ENCODE measurements around the gene DPP7. TPM values are rescaled to one million over a fixed set of nuclear protein-coding genes. Genes with fewer than 3 reads are reported as not detected.
"Not testable (repeated sequence)": the region's sequence is repeated elsewhere in the genome, so short reads cannot be mapped to it uniquely, and the experiment has no call there.

The DPP7 gene
- total RNA-seq, 1 donor from 2014 or later: 38.3 TPM

DNA sequence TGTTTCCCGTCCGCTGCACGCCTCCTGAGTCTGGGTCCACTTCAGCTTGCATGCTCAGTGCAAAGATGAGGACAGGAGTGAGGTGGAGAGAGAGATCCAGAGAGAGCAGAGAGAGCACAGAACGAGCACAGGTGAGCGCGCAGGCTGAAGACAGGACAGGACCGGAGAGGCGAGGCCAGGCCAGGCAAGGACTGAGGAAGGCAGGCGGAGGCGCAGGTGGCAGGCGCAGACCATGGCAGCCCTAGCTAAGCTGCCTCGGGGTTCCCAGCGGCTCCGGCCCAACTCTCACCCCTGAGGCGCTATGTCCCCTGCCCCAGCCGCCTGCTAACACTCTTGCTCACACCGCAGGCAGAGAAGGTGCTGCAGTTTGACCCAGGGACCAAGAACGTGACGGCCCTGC, 34.1 kb upstream of the DPP7 start:
- DNase-seq (ENCODE audit: low spot score in 2 of 2) (no peak), FAIRE-seq (no peak)

GRCh38 chr9:137148242-137148641, 33.7 kb upstream of the DPP7 start:
- FAIRE-seq: no peak
- no peak for DNase-seq (ENCODE audit: low spot score in 2 of 2)

- DNase-seq (ENCODE audit: low spot score in 2 of 2): no peak
- FAIRE-seq: no peak
These were observed 33.2 kb upstream of the DPP7 start for GRCh38 chr9:137147793-137148160.

DNA sequence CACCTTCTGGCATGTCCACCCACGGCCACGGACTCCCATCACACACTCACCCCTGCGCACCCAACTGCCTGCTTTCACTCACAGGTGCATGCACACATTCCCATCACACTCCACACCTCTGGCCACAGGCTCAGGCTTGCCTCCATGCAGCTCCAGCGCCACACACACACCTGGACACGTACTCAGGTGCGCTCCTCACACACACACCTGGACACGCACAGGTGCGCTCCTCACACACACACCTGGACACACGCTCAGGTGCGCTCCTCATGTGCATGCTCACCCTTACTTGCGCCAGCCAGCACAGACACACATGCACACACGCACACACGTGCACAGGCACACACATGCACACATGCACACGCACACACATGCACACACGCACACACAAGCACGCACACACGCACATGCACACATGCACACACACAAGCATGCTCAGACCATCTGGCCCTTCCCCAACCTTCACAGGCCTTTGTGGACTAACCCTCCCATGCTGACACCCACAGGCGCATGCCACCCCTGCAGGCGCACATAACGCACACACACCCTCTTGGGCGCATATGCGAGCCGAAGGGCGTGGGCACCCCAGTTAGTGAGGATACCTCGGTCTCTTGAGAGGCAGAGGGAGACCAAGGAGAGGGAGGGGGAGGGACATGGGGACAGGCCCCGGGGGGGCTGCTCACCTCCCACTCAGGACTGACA, 32.7 kb upstream of the DPP7 start:
- FAIRE-seq: no peak
- no peak for DNase-seq (ENCODE audit: low spot score in 2 of 2)

DNA sequence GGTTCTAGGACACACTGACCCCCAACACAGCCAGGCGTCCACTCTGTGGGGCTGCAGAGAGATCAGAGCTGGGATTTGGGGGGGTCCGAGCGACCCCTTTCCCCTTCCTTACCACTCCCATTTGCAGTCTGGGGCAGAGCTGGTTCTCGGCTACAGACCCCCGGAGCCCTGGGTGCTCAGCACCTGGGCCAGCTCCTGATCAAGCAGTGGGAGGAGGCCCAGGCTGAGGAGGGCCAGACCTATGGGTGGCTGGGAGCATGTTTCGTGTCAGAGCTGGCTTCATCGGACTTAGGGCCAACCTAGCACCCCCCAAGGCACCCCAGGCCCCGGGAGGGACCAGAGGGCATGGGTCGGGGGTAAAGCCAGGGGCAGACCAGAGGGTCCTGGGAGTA, 32.0 kb upstream of the DPP7 start:
- no peak for FAIRE-seq
- DNase-seq (ENCODE audit: low spot score in 2 of 2): no peak

DNA sequence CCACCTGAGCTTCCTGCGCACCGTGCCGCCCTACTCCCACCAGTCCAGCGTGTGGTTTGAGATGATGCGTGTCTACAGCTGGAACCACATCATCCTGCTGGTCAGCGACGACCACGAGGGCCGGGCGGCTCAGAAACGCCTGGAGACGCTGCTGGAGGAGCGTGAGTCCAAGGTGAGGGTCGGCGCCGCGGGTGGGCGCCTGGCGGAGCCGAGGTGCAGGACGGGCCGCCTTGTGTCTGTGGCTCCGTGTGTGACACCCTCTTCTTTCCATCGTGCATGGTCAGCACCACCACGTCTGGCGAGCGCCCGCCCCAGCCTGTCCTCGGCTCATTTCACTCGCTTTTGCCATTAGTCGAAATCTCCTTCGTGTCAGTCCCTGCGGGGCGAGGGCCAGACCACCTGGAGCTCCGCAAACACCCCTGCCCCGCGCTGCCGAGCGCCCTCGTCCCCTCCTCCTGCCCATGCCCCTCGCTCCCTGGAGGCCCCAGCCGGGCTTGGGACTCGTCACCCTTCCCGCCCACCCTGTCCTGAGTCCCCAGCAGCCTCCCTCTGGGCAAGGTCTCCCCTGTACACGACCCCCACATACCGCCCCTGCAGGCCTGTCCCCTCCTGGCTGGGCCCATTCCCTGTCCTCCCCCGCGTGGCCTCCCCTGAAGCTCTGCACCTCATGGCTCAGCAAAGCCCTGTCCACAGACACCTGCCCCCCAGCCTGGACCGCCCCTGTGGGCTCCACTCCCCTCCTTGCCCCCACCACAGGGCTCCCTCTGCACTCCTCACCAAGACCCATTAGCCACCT, 31.4 kb upstream of the DPP7 start:
- FAIRE-seq (no peak), DNase-seq (ENCODE audit: low spot score in 2 of 2) (no peak)

GRCh38 chr9:137143459-137143858, 28.9 kb upstream of the DPP7 start:
- no peak for FAIRE-seq
- DNase-seq (ENCODE audit: low spot score in 2 of 2): no peak

- FAIRE-seq (no peak), DNase-seq (ENCODE audit: low spot score in 2 of 2) (no peak)
These were observed 27.7 kb upstream of the DPP7 start for GRCh38 chr9:137141976-137142936.

DNA sequence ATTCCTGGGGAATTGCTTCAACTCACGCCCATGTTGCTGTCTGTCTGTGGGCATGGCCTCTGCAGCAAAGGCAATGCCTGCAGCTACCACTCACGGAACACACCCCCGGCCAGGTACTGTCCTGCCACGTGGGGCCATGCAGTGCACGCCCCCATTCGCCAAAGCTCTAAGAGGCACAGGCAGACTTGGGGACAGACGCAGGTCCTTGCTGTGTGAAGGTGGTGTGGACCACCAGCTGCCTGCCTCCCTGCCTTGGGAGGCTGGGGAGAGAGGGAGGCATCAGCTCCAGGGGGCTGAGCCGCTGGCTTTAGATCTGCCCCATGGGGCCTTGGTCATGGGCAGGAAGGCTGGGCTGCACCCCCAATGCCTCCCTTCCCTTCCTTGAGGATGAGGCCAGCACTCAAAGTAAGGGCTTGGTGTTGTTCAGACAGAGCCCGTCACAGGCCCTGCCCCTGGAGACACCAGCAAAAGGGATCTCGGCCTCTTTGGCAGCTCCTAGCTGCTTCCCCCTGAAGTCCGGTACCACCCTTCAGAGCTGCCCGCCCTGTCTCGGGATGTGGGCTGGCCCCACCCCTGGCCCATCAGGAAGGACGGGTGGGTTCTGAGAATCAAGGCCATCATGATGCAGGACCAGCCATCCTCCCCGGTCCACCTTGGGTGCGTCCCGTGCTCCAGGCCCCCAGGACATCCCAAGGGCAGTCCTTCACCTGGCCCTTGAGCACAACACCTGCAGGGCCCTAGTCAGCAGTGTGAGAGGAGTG, 26.7 kb upstream of the DPP7 start:
- FAIRE-seq (no peak), DNase-seq (ENCODE audit: low spot score in 2 of 2) (no peak)

GRCh38 chr9:137140151-137141012, 25.8 kb upstream of the DPP7 start:
- FAIRE-seq (no peak), DNase-seq (ENCODE audit: low spot score in 2 of 2) (no peak)

DNA sequence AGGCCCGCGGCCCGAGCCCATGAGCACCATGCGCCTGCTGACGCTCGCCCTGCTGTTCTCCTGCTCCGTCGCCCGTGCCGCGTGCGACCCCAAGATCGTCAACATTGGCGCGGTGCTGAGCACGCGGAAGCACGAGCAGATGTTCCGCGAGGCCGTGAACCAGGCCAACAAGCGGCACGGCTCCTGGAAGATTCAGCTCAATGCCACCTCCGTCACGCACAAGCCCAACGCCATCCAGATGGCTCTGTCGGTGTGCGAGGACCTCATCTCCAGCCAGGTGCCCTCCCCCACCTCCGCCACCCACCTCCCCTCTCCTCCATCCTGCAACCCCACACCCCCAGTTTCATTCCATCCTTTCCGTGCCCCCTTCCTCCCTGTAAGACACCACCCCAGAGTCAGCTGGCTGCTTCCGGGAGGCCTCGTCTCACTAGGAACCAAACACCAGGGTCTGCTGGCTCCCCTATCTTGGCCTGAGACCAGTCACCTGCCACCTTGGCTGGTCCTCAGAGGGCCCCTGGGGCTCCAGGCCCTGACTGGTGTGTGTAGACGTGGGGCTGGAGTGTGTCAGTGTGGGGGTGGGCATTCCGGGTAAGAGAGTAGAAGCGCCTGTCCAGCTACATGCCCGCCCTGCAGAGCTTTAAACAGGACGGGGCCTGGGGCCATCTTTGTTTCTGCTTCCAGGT, 25.1 kb upstream of the DPP7 start:
- DNase-seq (ENCODE audit: low spot score in 2 of 2): no peak
- FAIRE-seq: no peak

DNA sequence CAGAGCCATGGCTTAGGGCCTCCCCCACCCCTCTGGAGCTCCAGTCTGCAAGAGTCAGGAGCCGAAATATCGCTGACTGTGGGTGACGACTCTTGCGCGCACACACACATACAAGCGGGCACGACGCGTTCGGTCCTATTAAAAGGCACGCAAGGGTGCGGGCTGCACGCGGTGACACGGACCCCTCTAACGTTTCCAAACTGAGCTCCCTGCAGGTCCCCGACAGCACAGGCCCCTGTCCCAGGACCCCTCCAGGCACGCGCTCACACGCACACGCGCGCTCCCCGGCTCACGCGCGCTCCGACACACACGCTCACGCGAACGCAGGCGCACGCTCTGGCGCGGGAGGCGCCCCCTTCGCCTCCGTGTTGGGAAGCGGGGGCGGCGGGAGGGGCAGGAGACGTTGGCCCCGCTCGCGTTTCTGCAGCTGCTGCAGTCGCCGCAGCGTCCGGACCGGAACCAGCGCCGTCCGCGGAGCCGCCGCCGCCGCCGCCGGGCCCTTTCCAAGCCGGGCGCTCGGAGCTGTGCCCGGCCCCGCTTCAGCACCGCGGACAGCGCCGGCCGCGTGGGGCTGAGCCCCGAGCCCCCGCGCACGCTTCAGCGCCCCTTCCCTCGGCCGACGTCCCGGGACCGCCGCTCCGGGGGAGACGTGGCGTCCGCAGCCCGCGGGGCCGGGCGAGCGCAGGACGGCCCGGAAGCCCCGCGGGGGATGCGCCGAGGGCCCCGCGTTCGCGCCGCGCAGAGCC, 24.4 kb upstream of the DPP7 start, which contains the start of gene GRIN1:
TSS of gene GRIN1 (plus strand) at position 433 of the 746 bp plus-strand sequence. CDS start 333 bp downstream, outside the sequence.
- FAIRE-seq (no peak), DNase-seq (ENCODE audit: low spot score in 2 of 2) (peak in 1 of 2 donors; percentile 68)

- FAIRE-seq: no peak
- DNase-seq (ENCODE audit: low spot score in 2 of 2): peak in 1 of 2 donors; percentile 75
These were observed 23.7 kb upstream of the DPP7 start for GRCh38 chr9:137138058-137138721.

DNA sequence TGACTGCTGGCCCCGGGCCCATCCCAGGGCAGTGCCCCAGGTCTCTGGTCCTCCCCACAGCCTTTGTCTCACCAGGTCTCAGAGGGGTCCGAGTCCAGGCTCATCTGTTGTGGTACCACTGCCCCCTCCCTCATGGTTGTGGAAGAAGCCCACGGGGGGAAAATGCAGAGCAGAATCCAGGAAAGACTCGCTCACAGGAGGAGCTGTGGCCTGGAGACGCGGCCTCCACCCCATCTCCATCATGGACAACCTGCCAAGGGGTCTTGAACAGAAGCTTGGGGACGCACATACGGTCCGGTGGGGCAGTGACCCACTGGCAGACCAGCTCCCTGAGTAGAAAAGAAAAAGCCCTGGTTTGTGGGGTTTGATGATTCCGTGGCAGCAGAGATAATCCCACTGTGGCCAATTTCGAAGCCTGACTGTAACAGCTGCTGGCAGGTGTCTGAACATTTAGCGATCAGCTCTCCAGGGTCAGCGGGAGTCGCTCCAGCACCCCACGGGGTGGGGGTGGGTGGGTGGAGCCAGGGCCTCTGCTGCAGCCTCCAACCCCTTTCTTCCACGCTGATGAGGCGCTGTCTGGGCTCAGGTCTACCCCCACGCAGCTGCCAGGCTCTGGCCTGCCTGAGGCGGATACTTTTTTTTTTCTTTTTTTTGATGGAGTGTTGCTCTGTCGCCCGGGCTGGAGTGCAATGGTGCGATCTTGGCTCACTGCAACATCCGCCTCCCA, 22.5 kb upstream of the DPP7 start:
- FAIRE-seq (no peak), DNase-seq (ENCODE audit: low spot score in 2 of 2) (no peak)

DNA sequence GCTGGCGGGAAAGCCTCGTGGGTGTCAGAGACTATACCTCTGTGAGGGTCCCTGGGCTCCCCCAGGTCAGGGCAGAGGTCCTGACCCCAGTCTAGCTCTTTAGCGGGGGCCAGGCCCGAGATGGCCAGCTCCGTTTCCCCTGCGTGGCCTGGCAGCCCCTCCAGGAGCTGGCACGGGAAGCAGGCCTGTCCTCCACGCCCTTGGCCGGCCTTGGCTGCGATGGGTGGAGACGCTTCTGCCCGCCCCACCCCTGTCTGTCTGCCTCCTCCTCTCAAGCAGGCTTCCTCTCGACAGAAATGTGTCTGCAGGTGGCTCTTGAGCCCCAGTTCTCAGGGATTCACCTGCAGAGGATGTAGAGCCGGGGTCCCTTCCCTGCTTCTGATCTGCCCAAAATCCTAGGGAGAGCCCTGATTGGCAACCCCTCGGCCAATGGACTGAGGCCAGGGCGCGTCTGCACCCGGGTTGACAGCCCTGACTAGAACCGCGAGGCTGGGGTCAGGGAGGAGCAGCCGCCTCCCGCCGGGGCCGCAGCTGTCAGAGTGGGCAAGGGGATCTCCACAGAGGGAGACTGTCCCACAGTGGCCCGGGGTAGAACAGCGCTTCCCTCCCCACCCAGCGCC, 21.8 kb upstream of the DPP7 start:
- FAIRE-seq (no peak), DNase-seq (ENCODE audit: low spot score in 2 of 2) (no peak)

GRCh38 chr9:137135154-137135553, 20.6 kb upstream of the DPP7 start:
- FAIRE-seq; DNase-seq (ENCODE audit: low spot score in 2 of 2): not testable (repeated sequence)
